Umbilical cord (tissue), 2 donors: ENCODE results near the gene CPSF4L. TPM values are rescaled to one million over a fixed set of nuclear protein-coding genes. Genes with fewer than 3 reads are reported as not detected.
A peak's percentile ranks its signal among the peaks of the same experiment; 100 is the strongest.

Experiments
- DNase-seq: peaks from one replicate; pipeline ENCODE4 v3.0.0-alpha.2; 2015; ENCODE audit warnings: low spot score
- total RNA-seq: library from RNA; depleted of rRNA; stranded (reverse); fragments of >200 nt; gene quantifications from one replicate; pipeline ENCODE4 v1.2.3, GENCODE V29; 2014; ENCODE audit warnings: low replicate concordance; ENCODE audit not compliant: insufficient read depth

Gene CPSF4L
- total RNA-seq, 1 donor from 2014 or later, result not detected

DNA sequence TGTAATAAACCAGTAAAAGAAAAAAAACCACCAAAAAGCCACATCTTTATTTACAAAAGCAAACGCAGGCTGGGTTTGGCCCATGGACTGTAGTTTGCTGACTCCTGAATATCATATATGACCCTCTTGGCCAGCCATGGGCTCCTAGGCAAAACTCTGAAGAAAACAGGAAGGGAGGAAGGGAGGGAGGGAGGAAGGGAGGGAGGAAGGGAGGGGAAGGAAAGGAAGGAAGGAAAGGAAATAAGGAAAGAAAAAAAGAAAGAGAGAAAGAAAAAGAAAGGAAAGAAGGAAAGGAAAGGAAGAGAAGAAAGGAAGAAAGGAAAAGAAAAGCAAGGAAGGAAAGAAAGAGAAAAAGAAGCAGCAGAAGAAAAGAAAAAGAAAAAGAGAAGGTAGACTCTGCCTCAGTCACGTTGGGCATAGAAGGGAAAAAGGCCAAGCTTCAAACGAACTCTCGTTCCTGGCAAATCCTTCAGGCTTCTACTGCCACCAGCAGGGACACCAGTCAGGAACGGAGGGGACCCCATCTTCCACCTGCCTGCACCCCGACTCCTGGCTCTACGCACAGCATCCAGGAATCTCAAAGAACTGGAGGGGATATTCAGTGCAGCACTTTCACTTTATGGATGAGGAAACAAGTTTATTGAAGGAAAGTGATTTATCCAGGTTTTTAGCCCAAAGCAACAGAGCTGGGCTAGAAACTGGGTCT, 28.0 kb upstream of the CPSF4L start:
- DNase-seq, result no peak

DNA sequence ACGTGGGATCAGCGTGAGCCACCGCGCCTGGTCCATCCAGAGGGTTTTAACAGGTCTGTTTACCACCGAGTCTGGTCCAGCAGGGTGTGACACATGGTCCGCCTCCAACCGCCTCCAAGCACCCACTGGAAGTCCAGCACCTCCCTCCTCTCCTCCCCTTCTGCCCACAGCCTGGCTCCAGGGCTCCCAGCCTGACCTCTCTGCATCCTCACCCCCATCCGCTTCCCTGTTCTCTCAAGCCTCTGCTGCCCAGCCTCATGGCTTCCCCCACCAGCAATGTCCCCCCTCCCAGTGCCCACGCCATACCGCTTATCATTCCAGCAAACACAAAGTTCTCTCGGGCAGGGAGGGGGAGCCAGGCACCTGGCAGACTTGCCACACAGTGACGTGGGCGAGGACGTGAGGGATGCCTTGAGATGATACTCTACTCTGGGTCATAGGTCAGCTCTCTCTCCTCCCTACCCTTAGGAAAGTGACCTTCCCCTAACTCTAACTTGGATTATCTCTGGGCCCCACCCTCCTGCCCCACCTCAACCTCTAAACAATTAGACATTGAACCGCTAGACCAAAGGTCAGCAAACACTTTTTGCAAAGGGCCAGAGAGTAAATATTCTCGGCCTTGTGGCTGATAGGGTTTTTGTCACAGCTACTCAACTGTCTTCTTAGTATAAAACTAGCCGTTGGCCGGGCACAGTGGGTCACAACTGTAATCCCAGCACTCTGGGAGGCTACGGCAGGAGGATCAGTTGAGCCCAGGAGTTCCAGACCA, 27.0 kb upstream of the CPSF4L start:
- no peak for DNase-seq

DNA sequence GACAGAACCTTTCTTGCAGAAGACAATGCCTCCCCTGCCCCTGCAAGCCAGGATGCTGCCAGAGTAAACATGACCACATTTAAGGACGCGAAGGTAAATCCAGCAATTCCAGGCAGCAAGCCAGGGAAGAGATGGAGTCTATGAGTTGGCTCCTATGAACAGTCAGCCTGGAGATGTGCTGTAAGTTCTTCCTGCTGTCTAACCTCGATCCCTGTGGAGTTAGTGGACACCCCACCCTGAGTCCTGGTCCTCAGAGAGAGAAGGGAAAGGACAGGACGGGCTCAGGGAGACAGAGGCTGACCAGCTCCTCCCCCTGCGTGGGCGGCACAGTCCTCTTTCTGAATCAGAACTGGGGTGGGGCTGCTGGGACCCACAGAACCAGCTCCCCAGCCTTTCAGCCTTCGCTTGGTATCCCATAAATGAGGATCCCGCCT, 25.2 kb upstream of the CPSF4L start:
- DNase-seq, result no peak

DNA sequence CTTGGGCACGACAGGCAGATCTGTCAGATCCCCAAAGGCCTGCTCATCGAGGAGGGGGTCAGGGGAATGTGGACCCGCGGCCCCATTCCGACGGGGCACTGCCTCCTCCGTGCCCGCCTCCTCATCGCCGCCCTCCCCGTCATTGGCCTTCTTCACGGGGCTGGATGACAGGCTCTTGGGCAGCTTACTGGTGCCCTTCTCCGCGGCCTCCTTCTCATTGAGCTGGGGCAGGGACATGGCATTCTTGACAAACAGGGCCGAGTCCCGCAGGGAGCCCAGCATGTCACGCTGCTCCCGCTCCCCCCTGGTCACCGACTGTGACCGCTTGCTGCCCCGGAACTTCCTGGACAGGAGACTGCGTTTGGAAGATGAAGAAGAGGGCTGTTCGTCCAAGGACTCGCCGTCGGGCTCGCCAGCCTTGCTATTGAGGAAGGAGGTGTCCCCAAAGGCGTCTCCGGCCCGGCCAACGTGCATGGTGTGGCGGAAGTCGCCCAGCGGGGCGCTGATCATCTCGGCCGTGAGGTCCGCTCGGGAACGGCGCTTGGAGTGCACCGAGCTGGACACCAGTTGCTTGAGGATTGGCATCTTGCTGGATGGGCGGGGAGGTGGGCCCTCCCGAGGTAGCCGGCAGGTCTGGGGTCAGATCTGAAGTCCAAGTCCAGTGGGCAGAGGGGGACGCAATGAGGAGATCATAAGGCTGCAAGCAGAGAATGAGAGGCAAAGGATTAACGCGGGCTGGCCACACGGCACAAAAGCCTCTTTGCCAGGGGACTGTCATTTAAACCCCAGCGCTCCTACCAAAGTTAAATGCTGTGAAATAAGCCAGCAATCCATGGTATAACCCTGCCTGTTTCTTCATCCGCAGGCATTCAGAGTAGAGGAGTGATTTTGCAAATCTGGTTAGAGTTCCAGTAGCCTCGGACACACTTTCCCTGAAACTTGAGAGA, 24.5 kb upstream of the CPSF4L start:
- DNase-seq, result no peak

DNA sequence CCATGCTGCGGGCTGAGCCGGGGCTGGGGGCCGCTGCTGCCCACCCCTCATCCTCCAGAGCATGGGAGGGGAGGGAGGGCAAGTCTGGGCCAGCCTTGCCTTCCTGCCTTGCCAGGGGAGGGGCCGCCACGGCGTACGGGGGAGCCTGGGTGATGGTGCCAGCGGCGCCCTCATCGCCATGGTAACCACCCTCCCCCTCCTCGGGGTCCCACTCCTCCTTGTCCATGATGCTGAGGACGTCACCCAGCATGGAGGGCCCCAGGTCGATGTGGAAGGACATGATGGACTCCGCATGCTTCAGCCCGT, 23.9 kb upstream of the CPSF4L start:
- DNase-seq, result no peak

DNA sequence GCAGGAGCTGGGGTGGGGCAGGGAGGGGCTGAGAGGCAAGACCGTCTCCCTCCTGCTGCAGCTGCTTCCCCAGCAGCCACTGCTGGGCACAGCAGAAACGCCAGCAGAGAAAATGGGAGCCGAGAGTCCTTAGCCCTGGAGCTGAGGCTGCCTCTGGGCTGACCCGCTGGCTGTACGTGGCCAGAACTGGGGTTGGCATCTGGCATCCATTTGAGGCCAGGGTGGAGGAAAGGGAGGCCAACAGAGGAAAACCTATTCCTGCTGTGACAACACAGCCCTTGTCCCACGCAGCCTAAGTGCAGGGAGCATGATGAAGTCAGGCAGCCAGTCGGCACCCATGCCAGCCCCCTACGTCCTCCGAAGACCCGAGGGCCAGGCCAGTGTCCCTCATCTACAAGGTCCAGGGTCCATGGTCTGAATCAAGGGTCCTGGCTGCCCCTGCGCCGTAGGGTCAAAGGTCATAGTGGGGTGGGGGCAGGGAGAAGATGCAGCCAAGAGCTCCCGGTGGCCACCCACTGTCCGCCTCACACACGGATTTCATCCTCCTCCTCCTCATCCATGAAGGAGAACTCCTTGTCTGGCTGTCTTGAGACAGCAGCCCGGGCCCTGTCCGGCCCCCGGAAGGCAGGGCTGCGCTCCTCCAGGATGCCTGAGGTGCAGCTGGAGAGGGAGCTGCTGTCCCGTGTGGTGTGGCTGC, 23.4 kb upstream of the CPSF4L start:
- no peak for DNase-seq

DNA sequence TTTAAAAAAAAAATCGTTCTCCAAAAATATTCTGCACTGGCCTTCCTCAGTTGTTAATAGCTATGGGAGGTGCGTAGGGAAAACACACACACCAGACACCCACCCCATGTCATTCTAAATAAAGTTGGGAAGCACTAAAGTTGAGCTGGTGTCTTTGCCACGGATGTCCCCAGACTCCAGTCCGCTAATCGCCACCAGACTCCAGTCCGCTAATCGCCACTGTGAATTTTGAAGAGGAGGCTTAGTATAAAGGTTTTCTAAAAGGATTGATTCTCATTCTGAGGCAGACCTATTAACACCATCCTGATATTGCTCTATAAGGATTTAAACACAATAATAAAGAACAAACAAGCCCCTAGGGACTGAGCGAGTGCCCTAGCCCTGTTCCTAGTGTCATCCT, 22.7 kb upstream of the CPSF4L start:
- no peak for DNase-seq

DNA sequence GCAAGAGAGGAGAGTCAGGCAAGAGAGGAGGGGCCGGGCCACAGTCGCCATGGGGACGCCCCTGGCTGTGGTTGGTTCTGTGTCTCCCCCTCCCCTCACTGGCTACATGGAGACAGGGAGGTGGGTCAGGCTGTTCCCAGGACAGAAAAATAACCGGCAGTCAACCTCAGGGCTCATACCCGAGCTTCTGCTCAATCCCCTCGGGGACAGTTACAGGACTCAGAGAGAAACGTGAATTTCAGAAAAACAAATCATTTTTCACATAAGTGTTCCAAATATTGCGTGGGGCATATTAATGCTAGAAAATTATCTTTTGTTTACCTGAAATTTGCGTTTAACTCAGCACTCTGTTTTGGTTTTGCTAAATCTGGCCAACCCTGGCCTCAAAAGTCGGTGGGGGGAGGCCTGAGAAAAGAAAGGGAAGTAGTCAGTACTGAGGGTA, 22.2 kb upstream of the CPSF4L start:
- DNase-seq, result no peak

DNA sequence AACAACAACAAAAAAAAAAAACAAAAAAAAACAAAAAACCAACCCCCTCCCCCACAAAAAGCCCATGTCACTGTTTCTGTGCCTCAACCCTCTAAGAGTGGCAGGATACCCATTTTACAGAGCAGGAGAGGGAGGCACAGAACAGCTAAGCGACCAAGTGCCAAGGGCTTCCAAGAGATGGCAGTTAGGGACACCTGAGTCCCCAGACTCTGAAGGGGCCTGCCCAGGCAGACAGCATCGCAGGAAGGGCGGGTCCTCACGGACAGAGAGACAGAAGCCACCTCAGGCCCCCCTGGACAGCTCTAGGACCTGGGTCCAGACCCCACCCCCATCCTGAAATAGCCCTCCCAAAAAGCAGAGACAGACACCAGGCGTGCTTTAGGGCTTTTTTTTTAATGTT, 21.6 kb upstream of the CPSF4L start:
- no peak for DNase-seq

DNA sequence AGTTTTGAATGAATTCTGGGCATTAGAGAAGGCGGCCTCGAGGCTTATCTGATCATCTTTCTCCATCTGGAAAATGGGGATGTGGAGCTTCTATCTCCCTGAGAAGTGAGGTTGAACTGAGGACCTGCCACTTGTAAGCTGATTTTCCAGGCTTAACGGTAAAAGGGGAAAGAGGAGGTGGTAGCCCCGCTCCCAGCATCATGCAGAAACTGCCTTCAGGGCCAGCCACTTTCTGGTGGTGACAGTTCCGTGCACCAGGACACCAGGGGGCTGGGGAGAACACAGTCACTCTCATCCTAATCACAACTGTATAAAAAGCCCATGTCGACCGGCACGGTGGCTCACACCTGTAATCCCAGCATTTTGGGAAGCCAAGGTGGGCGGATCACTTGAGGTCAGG, 20.9 kb upstream of the CPSF4L start:
- no peak for DNase-seq

DNA sequence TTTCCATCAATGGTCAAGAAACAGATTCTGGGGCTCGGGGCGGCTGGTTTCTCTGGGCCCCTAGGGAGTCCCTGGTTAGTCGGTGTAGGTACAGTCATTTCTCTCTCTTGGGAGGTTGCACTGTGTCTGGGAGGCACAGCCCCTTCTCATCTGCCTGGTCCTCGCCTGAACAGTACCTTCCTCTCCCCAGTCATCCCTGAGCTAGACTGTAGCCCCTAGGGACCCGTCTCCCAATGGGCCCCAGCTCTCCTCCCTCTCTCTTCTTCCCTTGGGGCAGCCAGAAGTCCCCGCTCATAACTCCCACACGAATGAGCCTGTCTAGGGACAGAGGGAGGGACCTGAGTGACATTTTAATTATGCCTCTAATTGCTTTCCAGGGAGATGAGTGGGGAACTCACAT, 20.2 kb upstream of the CPSF4L start:
- no peak for DNase-seq

DNA sequence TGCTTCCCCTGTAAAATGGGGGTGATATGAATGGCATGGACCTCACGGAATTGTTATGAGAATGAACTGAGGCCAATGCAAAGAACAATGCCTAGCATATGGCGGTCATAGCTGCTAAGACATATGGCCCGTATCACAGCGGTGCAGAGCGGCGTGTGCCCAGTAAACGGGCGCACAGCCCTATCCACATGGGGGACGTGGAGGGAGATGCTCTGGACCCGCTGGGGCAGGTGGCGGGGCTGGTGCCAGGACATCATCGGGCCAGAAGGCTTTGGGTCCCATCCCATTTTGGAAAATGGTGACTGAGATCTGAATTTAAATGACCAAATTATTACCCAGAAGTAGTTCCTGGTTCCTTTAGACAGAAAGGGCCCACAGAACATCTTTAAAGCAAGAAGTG, 18.5 kb upstream of the CPSF4L start:
- no peak for DNase-seq

DNA sequence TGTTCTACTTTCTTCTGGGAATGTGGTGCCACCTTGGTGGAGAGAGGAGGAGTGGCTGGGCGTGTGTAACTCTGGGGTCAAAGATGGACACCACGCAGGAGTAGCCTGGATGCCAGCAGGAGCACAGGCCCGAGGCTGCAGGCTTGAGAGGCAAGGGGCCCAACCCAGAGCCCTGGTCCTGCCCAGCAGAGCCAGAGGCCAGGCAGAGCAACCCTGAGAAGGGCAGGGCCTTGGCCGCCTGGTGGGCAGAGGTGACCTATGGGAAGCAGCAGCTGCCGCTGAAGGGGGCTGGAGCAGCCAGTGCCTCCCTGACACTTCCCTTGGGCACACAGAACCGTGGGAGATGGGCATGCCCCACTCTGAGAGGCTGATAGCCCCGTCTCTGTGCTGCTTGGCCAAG, 18.0 kb upstream of the CPSF4L start:
- no peak for DNase-seq

DNA sequence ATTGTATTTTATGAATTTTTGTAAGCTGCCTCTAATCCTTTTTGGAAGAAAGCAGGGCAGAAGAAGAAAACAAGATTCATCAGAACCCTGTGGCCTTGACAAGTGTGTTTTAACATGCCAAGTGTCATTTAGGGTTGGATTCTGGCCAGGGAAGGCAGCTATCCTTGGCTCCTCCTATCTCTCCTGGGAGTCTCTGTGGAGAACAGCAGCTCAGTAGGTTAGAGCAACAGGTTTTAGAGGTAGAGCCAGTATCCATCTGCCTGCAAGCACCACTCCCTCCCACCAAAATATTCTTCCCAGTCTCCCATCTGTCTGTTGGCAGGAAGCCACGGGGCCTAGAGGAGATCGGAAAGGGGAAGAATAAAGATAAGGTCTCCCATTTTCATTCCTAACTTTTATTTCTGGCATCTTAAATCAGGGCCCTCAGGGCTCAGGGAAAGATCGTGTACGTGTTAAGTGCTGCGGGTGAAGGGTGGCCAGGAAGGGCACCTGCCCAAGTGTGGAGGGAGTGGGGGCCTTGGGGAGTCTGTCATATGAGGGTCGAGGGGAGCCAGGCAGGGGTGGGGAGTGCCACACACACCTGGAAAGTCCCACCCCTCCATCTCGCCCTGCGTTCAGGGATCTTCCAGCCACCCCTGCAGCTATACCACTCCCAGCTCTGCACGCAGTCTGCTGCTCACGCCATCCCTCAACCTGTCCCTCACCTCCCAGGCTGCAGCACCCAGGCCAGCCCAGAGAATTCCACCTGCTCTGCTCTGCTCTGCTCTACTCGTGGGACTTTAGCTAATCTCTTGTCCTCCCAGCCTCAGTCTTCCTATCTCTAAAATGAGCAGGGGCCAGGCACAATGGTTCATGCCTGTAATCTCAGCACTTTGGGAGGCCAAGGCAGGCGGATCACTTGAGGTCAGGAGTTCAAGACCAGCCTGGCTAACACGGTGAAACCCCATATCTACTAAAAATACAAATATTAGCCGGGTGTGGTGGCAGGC, 17.1 kb upstream of the CPSF4L start:
- DNase-seq, result peak; percentile 71

DNA sequence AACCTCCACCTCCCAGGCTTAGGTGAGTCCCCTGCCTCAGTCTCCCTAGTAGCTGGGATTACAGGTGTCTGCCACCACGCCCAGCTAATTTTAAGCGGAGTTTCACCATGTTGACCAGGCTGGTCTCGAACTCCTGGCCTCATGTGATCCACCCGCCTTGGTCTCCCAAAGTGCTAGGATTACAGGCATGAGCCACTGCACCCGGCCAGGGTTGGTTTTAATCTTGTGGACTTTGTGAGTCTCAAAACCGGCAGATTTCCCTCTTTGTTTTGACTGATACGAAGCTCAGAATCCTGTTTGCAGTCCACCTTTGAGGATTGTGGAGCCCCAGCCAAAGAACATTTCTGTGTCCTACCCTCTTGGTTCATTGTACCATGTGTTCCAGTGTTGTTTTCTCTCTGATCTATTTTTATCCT, 16.4 kb upstream of the CPSF4L start:
- DNase-seq, result no peak

DNA sequence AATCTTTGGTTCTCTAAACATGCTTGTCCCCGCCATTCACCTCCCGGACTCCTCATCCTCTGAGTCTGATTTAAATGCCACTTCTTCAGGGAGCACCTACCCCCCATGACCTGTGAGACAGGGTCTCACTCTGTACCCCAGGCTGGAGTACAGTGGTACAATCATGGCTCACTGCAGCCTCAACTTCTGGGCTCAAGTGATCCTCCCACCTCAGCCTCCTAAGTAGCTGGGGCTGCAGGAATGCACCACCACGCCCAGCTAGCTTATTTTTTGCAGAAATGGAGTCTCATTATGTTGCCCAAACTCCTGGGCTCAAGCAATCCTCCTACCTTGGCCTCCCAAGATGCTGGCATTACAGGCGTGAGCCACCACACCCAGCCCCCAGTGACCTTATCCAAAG, 12.8 kb upstream of the CPSF4L start:
- DNase-seq, result no peak

DNA sequence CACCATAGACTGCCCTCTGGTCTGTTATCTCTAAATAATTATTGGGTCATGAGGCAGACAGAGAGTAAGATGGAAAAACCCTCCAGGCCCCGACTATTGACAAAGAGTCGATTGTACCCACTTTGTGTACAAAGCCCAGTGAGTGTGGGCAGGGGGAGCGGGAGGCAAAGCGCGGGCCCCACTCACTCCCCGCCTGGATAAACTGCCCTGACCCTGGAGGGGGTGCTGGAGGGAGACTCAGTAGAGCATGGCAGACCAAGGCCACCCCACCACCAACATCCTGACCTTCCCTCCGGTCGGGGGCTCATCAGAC, 11.2 kb upstream of the CPSF4L start:
- DNase-seq, result no peak

DNA sequence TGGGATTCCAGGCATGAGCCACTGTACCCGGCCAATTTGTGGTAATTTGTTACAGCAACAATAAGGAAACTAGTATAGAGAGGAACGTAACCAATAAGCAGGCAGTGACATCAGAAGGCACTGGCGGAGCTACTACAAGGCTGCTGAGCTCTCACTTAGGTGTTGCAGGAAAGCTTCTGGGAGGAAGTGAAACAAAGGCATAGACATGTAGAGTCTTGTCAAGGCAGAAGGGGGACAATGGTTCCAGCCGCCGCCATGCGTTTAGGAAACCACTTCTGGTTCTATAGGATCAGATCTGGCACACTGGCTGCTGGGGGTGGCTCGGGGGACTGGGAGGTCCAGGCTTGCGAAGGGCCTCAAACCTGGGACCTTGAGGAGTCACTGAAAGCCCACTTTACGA, 9.4 kb upstream of the CPSF4L start:
- DNase-seq, result no peak

DNA sequence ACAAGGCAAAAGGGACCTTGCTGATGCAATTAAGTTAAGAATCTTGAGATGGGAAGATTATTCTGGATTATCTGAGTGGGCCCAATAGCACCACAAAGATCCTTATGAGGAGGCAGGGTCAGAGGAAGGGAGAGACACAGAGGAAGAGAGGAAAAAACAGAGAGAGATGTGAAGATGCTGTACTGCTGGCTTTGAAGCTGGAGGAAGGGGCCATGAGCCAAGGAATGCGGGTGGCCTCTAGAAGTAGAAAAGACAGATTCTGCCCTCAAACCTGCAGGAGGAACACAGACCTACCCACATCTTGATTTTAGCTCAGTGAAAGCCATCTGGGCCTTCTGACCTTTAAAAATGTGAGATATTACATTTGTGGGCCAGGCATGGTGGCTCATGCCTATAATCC, 8.1 kb upstream of the CPSF4L start:
- no peak for DNase-seq

DNA sequence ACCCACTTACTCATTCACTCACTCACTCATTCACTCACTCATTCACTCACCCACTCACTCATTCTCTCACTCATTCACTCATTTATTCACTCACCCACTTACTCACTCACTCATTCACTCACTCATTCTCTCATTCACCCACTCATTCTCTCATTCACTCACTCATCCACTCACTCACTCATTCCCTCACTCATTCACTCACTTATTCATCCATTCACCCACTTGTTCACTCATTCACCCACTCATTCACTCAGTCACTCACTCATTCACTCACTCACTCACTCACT, 7.6 kb upstream of the CPSF4L start:
- DNase-seq, result no peak
